ENCODE measurements around the gene ZC3H7A. TPM values are rescaled to one million over a fixed set of nuclear protein-coding genes. Genes with fewer than 3 reads are reported as not detected.

The ZC3H7A gene
- total and polyA plus RNA-seq, 10 of the 15 experiments (the other 5 are each of a cell fraction or from before 2014, with no cell fraction given) = 46.3 to 188 (median 68.6) TPM

GRCh38 chr16:11747949-11748403 is 49.1 kb downstream of the ZC3H7A start:
- 92% methylated on average over 7 of the region's 7 CpGs for WGBS (ENCODE audit: insufficient coverage, insufficient replicate concordance, low lambda C conversion rate, missing lambda C conversion rate)
- RAD21 ChIA-PET (ENCODE audit: unreplicated experiment) = no interaction called here

DNA sequence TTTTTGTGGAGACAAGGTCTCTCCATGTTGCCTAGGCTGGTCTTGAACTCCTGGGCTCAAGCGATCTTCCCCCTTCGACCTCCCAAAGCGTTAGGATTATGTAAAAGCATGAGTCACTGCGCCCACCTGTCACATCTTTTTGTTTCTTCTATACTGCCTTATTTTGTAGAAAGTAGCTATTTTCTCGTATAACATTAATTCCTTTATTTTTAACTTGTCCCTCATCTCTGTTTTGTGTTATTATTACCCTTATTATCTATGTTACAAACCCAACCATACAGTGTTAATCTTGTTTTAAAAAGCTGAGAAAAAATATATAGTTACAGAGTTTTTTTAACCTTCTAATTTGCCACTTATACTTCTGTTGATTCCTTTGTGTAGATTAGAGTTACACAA is 53.0 kb downstream of the ZC3H7A start:
- TF ChIP-seq, protein P1, sequence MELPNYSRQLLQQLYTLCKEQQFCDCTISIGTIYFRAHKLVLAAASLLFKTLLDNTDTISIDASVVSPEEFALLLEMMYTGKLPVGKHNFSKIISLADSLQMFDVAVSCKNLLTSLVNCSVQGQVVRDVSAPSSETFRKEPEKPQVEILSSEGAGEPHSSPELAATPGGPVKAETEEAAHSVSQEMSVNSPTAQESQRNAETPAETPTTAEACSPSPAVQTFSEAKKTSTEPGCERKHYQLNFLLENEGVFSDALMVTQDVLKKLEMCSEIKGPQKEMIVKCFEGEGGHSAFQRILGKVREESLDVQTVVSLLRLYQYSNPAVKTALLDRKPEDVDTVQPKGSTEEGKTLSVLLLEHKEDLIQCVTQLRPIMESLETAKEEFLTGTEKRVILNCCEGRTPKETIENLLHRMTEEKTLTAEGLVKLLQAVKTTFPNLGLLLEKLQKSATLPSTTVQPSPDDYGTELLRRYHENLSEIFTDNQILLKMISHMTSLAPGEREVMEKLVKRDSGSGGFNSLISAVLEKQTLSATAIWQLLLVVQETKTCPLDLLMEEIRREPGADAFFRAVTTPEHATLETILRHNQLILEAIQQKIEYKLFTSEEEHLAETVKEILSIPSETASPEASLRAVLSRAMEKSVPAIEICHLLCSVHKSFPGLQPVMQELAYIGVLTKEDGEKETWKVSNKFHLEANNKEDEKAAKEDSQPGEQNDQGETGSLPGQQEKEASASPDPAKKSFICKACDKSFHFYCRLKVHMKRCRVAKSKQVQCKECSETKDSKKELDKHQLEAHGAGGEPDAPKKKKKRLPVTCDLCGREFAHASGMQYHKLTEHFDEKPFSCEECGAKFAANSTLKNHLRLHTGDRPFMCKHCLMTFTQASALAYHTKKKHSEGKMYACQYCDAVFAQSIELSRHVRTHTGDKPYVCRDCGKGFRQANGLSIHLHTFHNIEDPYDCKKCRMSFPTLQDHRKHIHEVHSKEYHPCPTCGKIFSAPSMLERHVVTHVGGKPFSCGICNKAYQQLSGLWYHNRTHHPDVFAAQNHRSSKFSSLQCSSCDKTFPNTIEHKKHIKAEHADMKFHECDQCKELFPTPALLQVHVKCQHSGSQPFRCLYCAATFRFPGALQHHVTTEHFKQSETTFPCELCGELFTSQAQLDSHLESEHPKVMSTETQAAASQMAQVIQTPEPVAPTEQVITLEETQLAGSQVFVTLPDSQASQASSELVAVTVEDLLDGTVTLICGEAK (IDR thresholded peaks at IDR 0.05; ENCODE audit: borderline replicate concordance) = no peak
- TF ChIP-seq, protein P2, sequence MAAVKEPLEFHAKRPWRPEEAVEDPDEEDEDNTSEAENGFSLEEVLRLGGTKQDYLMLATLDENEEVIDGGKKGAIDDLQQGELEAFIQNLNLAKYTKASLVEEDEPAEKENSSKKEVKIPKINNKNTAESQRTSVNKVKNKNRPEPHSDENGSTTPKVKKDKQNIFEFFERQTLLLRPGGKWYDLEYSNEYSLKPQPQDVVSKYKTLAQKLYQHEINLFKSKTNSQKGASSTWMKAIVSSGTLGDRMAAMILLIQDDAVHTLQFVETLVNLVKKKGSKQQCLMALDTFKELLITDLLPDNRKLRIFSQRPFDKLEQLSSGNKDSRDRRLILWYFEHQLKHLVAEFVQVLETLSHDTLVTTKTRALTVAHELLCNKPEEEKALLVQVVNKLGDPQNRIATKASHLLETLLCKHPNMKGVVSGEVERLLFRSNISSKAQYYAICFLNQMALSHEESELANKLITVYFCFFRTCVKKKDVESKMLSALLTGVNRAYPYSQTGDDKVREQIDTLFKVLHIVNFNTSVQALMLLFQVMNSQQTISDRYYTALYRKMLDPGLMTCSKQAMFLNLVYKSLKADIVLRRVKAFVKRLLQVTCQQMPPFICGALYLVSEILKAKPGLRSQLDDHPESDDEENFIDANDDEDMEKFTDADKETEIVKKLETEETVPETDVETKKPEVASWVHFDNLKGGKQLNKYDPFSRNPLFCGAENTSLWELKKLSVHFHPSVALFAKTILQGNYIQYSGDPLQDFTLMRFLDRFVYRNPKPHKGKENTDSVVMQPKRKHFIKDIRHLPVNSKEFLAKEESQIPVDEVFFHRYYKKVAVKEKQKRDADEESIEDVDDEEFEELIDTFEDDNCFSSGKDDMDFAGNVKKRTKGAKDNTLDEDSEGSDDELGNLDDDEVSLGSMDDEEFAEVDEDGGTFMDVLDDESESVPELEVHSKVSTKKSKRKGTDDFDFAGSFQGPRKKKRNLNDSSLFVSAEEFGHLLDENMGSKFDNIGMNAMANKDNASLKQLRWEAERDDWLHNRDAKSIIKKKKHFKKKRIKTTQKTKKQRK (IDR thresholded peaks at IDR 0.05; ENCODE audit: low read depth, low read length) = no peak
- 96% methylated on average over 5 of the region's 5 CpGs for WGBS (ENCODE audit: insufficient coverage, insufficient replicate concordance, low lambda C conversion rate, missing lambda C conversion rate)
- BruUV-seq (replicated peaks) = no TSS peak
- DNase-seq (ENCODE audit: low read depth, low spot score) (no peak), ATAC-seq (no peak), FAIRE-seq (no peak)
- ChIA-PET POLR2A (interaction anchor here (0.7 to 9.2 kb wide), 13 partner anchors 9 to 172 kb away, joined by 3 to 164 read pairs (median 4); partner anchors contain the start of genes GSPT1, RSL1D1 and ZC3H7A), RAD21 (ENCODE audit: unreplicated experiment) (interaction anchor here (0.6 to 3.8 kb wide), 12 partner anchors 11 to 129 kb away, joined by 3 to 53 read pairs (median 6); partner anchors contain the start of gene ZC3H7A), CTCF (interaction anchor here (0.8 to 5.3 kb wide), 10 partner anchors 9 to 212 kb away, joined by 3 to 42 read pairs (median 4); partner anchors contain the start of gene ZC3H7A), SMC1A (ENCODE audit: uncharacterized antibody, unreplicated experiment) (interaction anchor here (0.6 to 9.4 kb wide), 15 partner anchors 9 to 227 kb away, joined by 3 to 124 read pairs (median 5); partner anchors contain the start of gene ZC3H7A)
- Histone ChIP-seq H3K4me1 (ENCODE audit: control insufficient read depth, insufficient read depth, low read length) (peaks cover 7% of the 10 kb centered on the region), H2AFZ (ENCODE audit: control insufficient read depth, low read depth, low read length) (no peak overlapping the region), H3K9ac (ENCODE audit: control insufficient read depth, insufficient read depth, low read length) (no peak overlapping the region), H3K27ac (ENCODE audit: control insufficient read depth, insufficient read depth) (no peak overlapping the region; the same call in 1 of the 2 replicates), H3K4me3 (no peak overlapping the region), H3K27me3 (replicated peaks in 1 of 2; ENCODE audit: control insufficient read depth in 2 of 2, insufficient read depth in 2 of 2, low read length in 1 of 2) (no peaks in the 10 kb centered on the region), H3K4me2 (ENCODE audit: control insufficient read depth, insufficient read depth) (no peak overlapping the region), H3K79me2 (ENCODE audit: control insufficient read depth, insufficient read depth, low read length) (peaks cover 45% of the 10 kb centered on the region), H3K9me3 (replicated peaks; ENCODE audit: control insufficient read depth, insufficient read depth, low read length) (no peaks in the 10 kb centered on the region), H3K36me3 (ENCODE audit: control insufficient read depth in 2 of 2, insufficient read depth in 2 of 2, low read length in 1 of 2) (no peaks in the 10 kb centered on the region; a peak in 1 of 4 replicates), H4K20me1 (ENCODE audit: control insufficient read depth, insufficient read depth) (no peaks in the 10 kb centered on the region; the same call in 1 of the 2 replicates)
- intact Hi-C loops (cut with micrococcal nuclease; ENCODE audit: unreplicated experiment) = loop anchor here (5.0 kb wide), 1 partner anchor 38 kb away; no protein-coding TSS in a partner anchor
- in situ Hi-C loops (cut with MboI) = no loop called here

More at GRCh38 chr16:11747949-11748403, 49.1 kb downstream of the ZC3H7A start:
- no peak for TF ChIP-seq RCOR1 (conservative IDR thresholded peaks at IDR 0.05; ENCODE audit: low read depth, low read length)
- TF ChIP-seq RELA (IDR thresholded peaks at IDR 0.05; ENCODE audit: borderline replicate concordance, partially characterized antibody) = no peak
- no peak for TF ChIP-seq ZBED1 (IDR thresholded peaks at IDR 0.05; ENCODE audit: borderline replicate concordance)
- no peak for TF ChIP-seq MTA3 (IDR thresholded peaks at IDR 0.05; ENCODE audit: borderline replicate concordance, low read length)
- Histone ChIP-seq H3K27ac (ENCODE audit: control insufficient read depth, insufficient read depth) (no peak overlapping the region), H3K36me3 (ENCODE audit: control insufficient read depth in 2 of 2, insufficient read depth in 2 of 2, low read length in 1 of 2) (peaks cover 11 to 20% of the 10 kb centered on the region in 2 experiments), H3K79me2 (ENCODE audit: control insufficient read depth, insufficient read depth, low read length) (peaks cover 8% of the 10 kb centered on the region), H3K4me2 (ENCODE audit: control insufficient read depth, insufficient read depth) (no peak overlapping the region), H3K27me3 (replicated peaks in 1 of 2; ENCODE audit: control insufficient read depth in 2 of 2, insufficient read depth in 2 of 2, low read length in 1 of 2) (no peaks in the 10 kb centered on the region), H4K20me1 (ENCODE audit: control insufficient read depth, insufficient read depth) (no peaks in the 10 kb centered on the region), H3K4me3 (no peak overlapping the region), H3K9ac (ENCODE audit: control insufficient read depth, insufficient read depth, low read length) (no peak overlapping the region), H3K9me3 (replicated peaks; ENCODE audit: control insufficient read depth, insufficient read depth, low read length) (no peaks in the 10 kb centered on the region), H2AFZ (ENCODE audit: control insufficient read depth, low read depth, low read length) (no peak overlapping the region), H3K4me1 (ENCODE audit: control insufficient read depth, insufficient read depth, low read length) (peaks cover 7% of the 10 kb centered on the region)
- no TSS peak for BruUV-seq (replicated peaks)
- ChIA-PET POLR2A (interaction anchor here (0.8 kb wide), 1 partner anchor 50 kb away, joined by 4 read pairs; no protein-coding TSS in a partner anchor), CTCF (interaction anchor here (1.2 to 1.3 kb wide), 2 partner anchors 33 to 63 kb away, joined by 3 read pairs; no protein-coding TSS in a partner anchor), SMC1A (ENCODE audit: uncharacterized antibody, unreplicated experiment) (interaction anchor here (1.4 kb wide), 1 partner anchor 12 kb away, joined by 6 read pairs; no protein-coding TSS in a partner anchor)
- DNase-seq (ENCODE audit: low read depth, low spot score) (no peak), ATAC-seq (no peak), FAIRE-seq (no peak)
- in situ Hi-C loops (cut with MboI) (no loop called here), intact Hi-C loops (cut with micrococcal nuclease; ENCODE audit: unreplicated experiment) (no loop called here)
